HepG2 (cell line): Measurements from ENCODE around the gene ABCG5. TPM values are rescaled to one million over a fixed set of nuclear protein-coding genes. Genes with fewer than 3 reads are reported as not detected.

ENCODE experiments used
- ATAC-seq: fragments of 200-7000 bp; cut with Tn5 transposase; 3 replicates; pipeline ENCODE4 v1.9.1; 2020; ENCODE audit warnings: mild to moderate bottlenecking, moderate library complexity
- BruUV-seq: library from RNA; stranded (reverse); fragments of 400-500 nt; replicated peaks from 2 replicates; lab custom pipeline; 2021; lab: Mats Ljungman, UMichigan
- CTCF ChIA-PET: fragments of 300-600 bp; formaldehyde crosslinking; extraction: SDS; loops from one replicate; lab custom pipeline; 2021; ENCODE audit warnings: low total read pairs, inconsistent platforms, low intra/inter-chr PET ratio; lab: Yijun Ruan, JAX
- POLR2A ChIA-PET: fragments of 350-600 bp; sonication (Branson Sonifier 250); formaldehyde crosslinking; loops from one replicate; lab custom pipeline; 2020; ENCODE audit warnings: antibody characterized with exemption, inconsistent platforms; lab: Yijun Ruan, JAX
- DNase-seq: peaks from one replicate; pipeline ENCODE4 v3.0.0-alpha.2; 2015; ENCODE audit warnings: low spot score
- FAIRE-seq: peaks from 3 replicates; lab custom pipeline; 2011; peaks lifted over from hg19 to GRCh38; lab: Jason Lieb, UNC
- H2AFZ ChIP-seq: one replicate; pipeline ENCODE4 v1.6.1; 2011; ENCODE audit warnings: low read length, inconsistent platforms
- H3K27ac ChIP-seq: fragments of 300-600 bp; 3 replicates; pipeline ENCODE4 v1.8.0; 2011; ENCODE audit warnings: mixed run types, mild to moderate bottlenecking, mixed read lengths, low read length, inconsistent platforms; ENCODE audit not compliant: insufficient read depth; ENCODE audit errors: extremely low read length
- H3K27me3 ChIP-seq, 2 experiments: fragments of 200-600 bp in 1 of 2; 2 replicates in 1 of 2; 3 replicates in 1 of 2; pipeline versions ENCODE4 v1.6.0 to v1.8.0; 2011; ENCODE audit warnings: low read length in 2 of 2, mild to moderate bottlenecking in 2 of 2, moderate library complexity in 2 of 2, inconsistent platforms in 1 of 2; ENCODE audit not compliant: insufficient read depth in 2 of 2, control insufficient read depth in 1 of 2
- H3K36me3 ChIP-seq, 2 experiments: fragments of 200-600 bp in 1 of 2; replicated peaks in 1 of 2; 2 replicates in 1 of 2; 3 replicates in 1 of 2; pipeline versions ENCODE4 v1.5.1 to v1.8.0; 2011; ENCODE audit warnings: low read length in 2 of 2, inconsistent platforms in 1 of 2; ENCODE audit not compliant: insufficient read depth in 2 of 2, control insufficient read depth in 1 of 2
- H3K4me1 ChIP-seq: 2 replicates; pipeline ENCODE4 v1.5.1; 2012; ENCODE audit warnings: low read length, inconsistent platforms; ENCODE audit not compliant: insufficient read depth
- H3K4me2 ChIP-seq: 2 replicates; pipeline ENCODE4 v1.6.0; 2011; ENCODE audit warnings: low read depth, low read length, inconsistent platforms
- H3K4me3 ChIP-seq, 3 experiments: fragments of 200-600 bp in 1 of 3; sonication (generic), shearing (Covaris generic) in 1 of 3; replicated peaks in 1 of 3; 2 replicates each; pipeline ENCODE4 v1.5.1; 2011 to 2016; ENCODE audit warnings: low read length in 3 of 3, inconsistent platforms in 2 of 3, low read depth in 2 of 3, mild to moderate bottlenecking in 2 of 3, control low read depth in 1 of 3, mixed read lengths in 1 of 3; ENCODE audit not compliant: insufficient read depth in 1 of 3
- H3K79me2 ChIP-seq: one replicate; pipeline ENCODE4 v1.6.1; 2011; ENCODE audit warnings: low read length, inconsistent platforms; ENCODE audit not compliant: insufficient read depth
- H3K9ac ChIP-seq: 2 replicates; pipeline ENCODE4 v1.6.0; 2011; ENCODE audit warnings: mild to moderate bottlenecking, low read depth, low read length, inconsistent platforms; ENCODE audit not compliant: insufficient read depth
- H3K9me3 ChIP-seq: 2 replicates; pipeline ENCODE4 v1.5.1; 2012; ENCODE audit warnings: mild to moderate bottlenecking, low read length
- H4K20me1 ChIP-seq: 2 replicates; pipeline ENCODE4 v1.6.0; 2011; ENCODE audit warnings: inconsistent platforms, mild to moderate bottlenecking, low read length, moderate library complexity; ENCODE audit not compliant: insufficient read depth
- GATAD1 ChIP-seq: IDR thresholded peaks from 2 replicates; pipeline ENCODE4 v1.6.1; 2016; ENCODE audit warnings: missing genetic modification reagents, missing compliant biosample characterization
- HNF4A ChIP-seq: sonication (generic); formaldehyde crosslinking; IDR thresholded peaks from 2 replicates; pipeline ENCODE4 v1.4.0; 2020; ENCODE audit warnings: missing genetic modification reagents
- JUND ChIP-seq: sonication (generic); formaldehyde crosslinking; IDR thresholded peaks from 2 replicates; pipeline ENCODE4 v1.8.0; 2022; ENCODE audit warnings: mild to moderate bottlenecking, missing genetic modification reagents
- MBNL3 ChIP-seq: fragments of 250-450 bp; sonication (Bioruptor Pico); conservative IDR thresholded peaks from 2 replicates; pipeline ENCODE4 v1.8.0; 2022; ENCODE audit warnings: mild to moderate bottlenecking, inconsistent platforms
- MZF1 ChIP-seq: sonication (generic); formaldehyde crosslinking; IDR thresholded peaks from 2 replicates; pipeline ENCODE4 v1.8.1; 2023; ENCODE audit warnings: mild to moderate bottlenecking, missing genetic modification reagents, borderline replicate concordance
- NFKBIZ ChIP-seq: IDR thresholded peaks from 2 replicates; pipeline ENCODE4 v1.6.1; 2018; ENCODE audit warnings: missing genetic modification reagents, missing compliant biosample characterization
- PAF1 ChIP-seq: IDR thresholded peaks from 2 replicates; pipeline ENCODE4 v1.6.1; 2016; ENCODE audit warnings: missing genetic modification reagents, missing compliant biosample characterization
- PCBP1 ChIP-seq: fragments of 200-400 bp; formaldehyde crosslinking; IDR thresholded peaks from 2 replicates; pipeline ENCODE4 v1.6.1; 2017; ENCODE audit warnings: mild to moderate bottlenecking, low read depth, low read length, borderline replicate concordance
- PITX1 ChIP-seq: sonication (generic); formaldehyde crosslinking; IDR thresholded peaks from 2 replicates; pipeline ENCODE4 v1.5.1; 2020; ENCODE audit warnings: mild to moderate bottlenecking, missing genetic modification reagents
- SPEN ChIP-seq: sonication (generic); formaldehyde crosslinking; IDR thresholded peaks from 2 replicates; pipeline ENCODE4 v1.5.1; 2020; ENCODE audit warnings: low read depth, mild to moderate bottlenecking, missing genetic modification reagents
- ZMYM3 ChIP-seq: sonication (generic); formaldehyde crosslinking; IDR thresholded peaks from 2 replicates; pipeline ENCODE4 v1.5.1; 2020; ENCODE audit warnings: mild to moderate bottlenecking, missing genetic modification reagents
- ZNF331 ChIP-seq: sonication (generic); formaldehyde crosslinking; IDR thresholded peaks from 2 replicates; pipeline ENCODE4 v1.4.0; 2020; ENCODE audit warnings: missing genetic modification reagents
- ZNF431 ChIP-seq: sonication (generic); formaldehyde crosslinking; IDR thresholded peaks from 2 replicates; pipeline ENCODE4 v1.9.0; 2022; ENCODE audit warnings: missing genetic modification reagents, low read depth, mild to moderate bottlenecking, borderline replicate concordance
- ZNF781 ChIP-seq: sonication (generic); formaldehyde crosslinking; IDR thresholded peaks from 2 replicates; pipeline ENCODE4 v1.5.1; 2020; ENCODE audit warnings: borderline replicate concordance, mild to moderate bottlenecking, missing genetic modification reagents; ENCODE audit errors: not compliant biosample characterization
- ZSCAN12 ChIP-seq: sonication (generic); formaldehyde crosslinking; IDR thresholded peaks from 2 replicates; pipeline ENCODE4 v1.9.0; 2021; ENCODE audit warnings: mild to moderate bottlenecking, missing genetic modification reagents
- ZSCAN31 ChIP-seq: sonication (generic); formaldehyde crosslinking; IDR thresholded peaks from 2 replicates; pipeline ENCODE4 v1.5.0; 2020; ENCODE audit warnings: low read depth, mild to moderate bottlenecking, missing genetic modification reagents
- WGBS: methylation state at CpG from one replicate; pipeline ENCODE4 v1.1.6; 2017; ENCODE audit warnings: low lambda C conversion rate; 5-methylcytosine and 5-hydroxymethylcytosine counted together
- in situ Hi-C: cut with HindIII; loops from 2 replicates; pipeline ENCODE4 v1.10.0; 2017; ENCODE audit warnings: low pct_unique_long_range_greater_than_20kb; ENCODE audit not compliant: extremely low pct_ligation_motif_present
- intact Hi-C: fragments of 100-400 bp; cut with micrococcal nuclease; formaldehyde crosslinking; loops from one replicate; pipeline ENCODE4 v1.10.0; 2022; ENCODE audit not compliant: unreplicated experiment
- polyA plus RNA-seq, 8 experiments: library from polyadenylated mRNA; depleted of rRNA in 3 of 8; stranded (reverse) in 7 of 8; unstranded in 1 of 8; fragments of >200 nt; fragmentation: Illumina TruSeq in 4 of 8; extraction: Trizol in 4 of 8; gene quantifications; 2 replicates each; pipeline versions ENCODE4 v1.2.1 to v1.2.3, GENCODE V29; 2011 to 2016; ENCODE audit warnings: low read depth in 4 of 8, missing spikeins in 1 of 8, mixed read lengths in 1 of 8; ENCODE audit not compliant: insufficient read depth in 1 of 8
- total RNA-seq, 5 experiments: library from RNA; depleted of rRNA; stranded (reverse); fragments of >200 nt; fragmentation: Illumina TruSeq; extraction: Trizol; gene quantifications; 2 replicates each; pipeline ENCODE4 v1.2.3, GENCODE V29; 2016; ENCODE audit warnings: low read depth in 1 of 5
- TF ChIP-seq, protein P1 (sequence below): sonication (generic); formaldehyde crosslinking; IDR thresholded peaks from 2 replicates; pipeline ENCODE4 v1.8.0; 2022; ENCODE audit warnings: mild to moderate bottlenecking, missing genetic modification reagents
- TF ChIP-seq, protein P2 (sequence below): IDR thresholded peaks from 2 replicates; pipeline ENCODE4 v1.6.1; 2016; ENCODE audit warnings: control low read depth
- TF ChIP-seq, protein P3 (sequence below): sonication (generic); formaldehyde crosslinking; IDR thresholded peaks from 2 replicates; pipeline ENCODE4 v1.8.0; 2022; ENCODE audit warnings: missing genetic modification reagents, mild to moderate bottlenecking, borderline replicate concordance
- TF ChIP-seq, protein P4 (sequence below): sonication (generic); formaldehyde crosslinking; IDR thresholded peaks from 2 replicates; pipeline ENCODE4 v1.8.1; 2023; ENCODE audit warnings: mild to moderate bottlenecking, missing genetic modification reagents

Gene ABCG5
- total and polyA plus RNA-seq, 2 of the 13 experiments (the other 11 are each of a cell fraction or from before 2014, with no cell fraction given), result 15.1 to 39.0 TPM

DNA sequence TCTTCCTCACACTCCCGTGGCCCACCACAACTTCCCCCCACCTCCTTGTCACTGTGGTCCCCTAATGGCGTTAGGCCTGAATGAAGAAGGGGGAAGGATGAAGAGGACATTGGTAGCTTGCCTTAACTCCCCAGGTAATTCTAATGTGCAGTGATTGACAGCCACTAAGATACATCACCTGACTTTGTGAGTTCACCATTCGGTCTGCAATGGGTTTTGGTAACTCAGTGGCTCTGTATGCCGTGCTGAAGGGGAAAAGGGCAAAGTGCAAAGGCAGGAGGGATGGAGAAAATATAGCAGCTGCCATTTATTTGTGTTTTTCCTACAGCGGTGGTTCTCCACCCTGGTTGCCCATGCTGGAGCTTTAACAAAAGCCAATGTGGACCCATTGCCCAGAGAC is 42.3 kb upstream of the ABCG5 start:
- ChIA-PET CTCF (no interaction called here), POLR2A (interaction anchor here (1.1 kb wide), 1 partner anchor 36 kb away, joined by 4 read pairs; no protein-coding TSS in a partner anchor)
- 43% methylated on average over 5 of the region's 5 CpGs for WGBS
- H3K4me2 ChIP-seq, result peak overlapping the region; percentile 60
- peak overlapping the region in 1 of 3 experiments; percentile 36; a peak in 1 of 6 replicates for H3K4me3 ChIP-seq
- H3K79me2 ChIP-seq, result no peaks in the 10 kb centered on the region
- no peaks in the 10 kb centered on the region for H3K27me3 ChIP-seq
- no peaks in the 10 kb centered on the region for H4K20me1 ChIP-seq
- intact Hi-C loops, result loop anchor here (5.0 kb wide), 1 partner anchor 74 kb away; no protein-coding TSS in a partner anchor
- H2AFZ ChIP-seq, result no peak overlapping the region
- in situ Hi-C loops, result no loop called here
- H3K27ac ChIP-seq, result peak overlapping the region; percentile 23
- DNase-seq, result peak; percentile 43
- H3K9ac ChIP-seq, result no peak overlapping the region; the same call in 1 of the 2 replicates
- H3K9me3 ChIP-seq, result no peaks in the 10 kb centered on the region
- no peak for FAIRE-seq
- peaks cover 54% of the 10 kb centered on the region for H3K4me1 ChIP-seq
- peak; percentile 4 for ATAC-seq
- H3K36me3 ChIP-seq, result peaks cover 0 to 2% of the 10 kb centered on the region in 2 experiments; a peak in 1 of 5 replicates
- no TSS peak for BruUV-seq
- TF ChIP-seq NFKBIZ (0 out of 2 replicates have a peak, but pooled peaks have one; percentile 10), ZNF431 (CRISPR knock-in tag) (no peak), HNF4A (CRISPR knock-in tag) (peak; percentile 60), PAF1 (CRISPR knock-in tag) (peak; percentile 66; the same call in 1 of the 2 replicates), JUND (CRISPR knock-in tag) (no peak), PCBP1 (no peak), GATAD1 (CRISPR knock-in tag) (0 out of 2 replicates have a peak, but pooled peaks have one; percentile 13), ZSCAN31 (CRISPR knock-in tag) (no peak), ZMYM3 (peak; percentile 30; the same call in 1 of the 2 replicates), ZSCAN12 (CRISPR knock-in tag) (no peak), ZNF781 (CRISPR knock-in tag) (peak; percentile 33), MZF1 (0 out of 2 replicates have a peak, but pooled peaks have one; percentile 44), MBNL3 (CRISPR knock-in tag) (no peak), SPEN (CRISPR knock-in tag) (peak; percentile 47; the same call in 1 of the 2 replicates), ZNF331 (0 out of 2 replicates have a peak, but pooled peaks have one; percentile 9), PITX1 (peak; percentile 64)
- TF ChIP-seq, protein P1, sequence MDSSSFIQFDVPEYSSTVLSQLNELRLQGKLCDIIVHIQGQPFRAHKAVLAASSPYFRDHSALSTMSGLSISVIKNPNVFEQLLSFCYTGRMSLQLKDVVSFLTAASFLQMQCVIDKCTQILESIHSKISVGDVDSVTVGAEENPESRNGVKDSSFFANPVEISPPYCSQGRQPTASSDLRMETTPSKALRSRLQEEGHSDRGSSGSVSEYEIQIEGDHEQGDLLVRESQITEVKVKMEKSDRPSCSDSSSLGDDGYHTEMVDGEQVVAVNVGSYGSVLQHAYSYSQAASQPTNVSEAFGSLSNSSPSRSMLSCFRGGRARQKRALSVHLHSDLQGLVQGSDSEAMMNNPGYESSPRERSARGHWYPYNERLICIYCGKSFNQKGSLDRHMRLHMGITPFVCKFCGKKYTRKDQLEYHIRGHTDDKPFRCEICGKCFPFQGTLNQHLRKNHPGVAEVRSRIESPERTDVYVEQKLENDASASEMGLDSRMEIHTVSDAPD (CRISPR knock-in tag), result peak; percentile 27; the same call in 1 of the 2 replicates
- TF ChIP-seq, protein P2, sequence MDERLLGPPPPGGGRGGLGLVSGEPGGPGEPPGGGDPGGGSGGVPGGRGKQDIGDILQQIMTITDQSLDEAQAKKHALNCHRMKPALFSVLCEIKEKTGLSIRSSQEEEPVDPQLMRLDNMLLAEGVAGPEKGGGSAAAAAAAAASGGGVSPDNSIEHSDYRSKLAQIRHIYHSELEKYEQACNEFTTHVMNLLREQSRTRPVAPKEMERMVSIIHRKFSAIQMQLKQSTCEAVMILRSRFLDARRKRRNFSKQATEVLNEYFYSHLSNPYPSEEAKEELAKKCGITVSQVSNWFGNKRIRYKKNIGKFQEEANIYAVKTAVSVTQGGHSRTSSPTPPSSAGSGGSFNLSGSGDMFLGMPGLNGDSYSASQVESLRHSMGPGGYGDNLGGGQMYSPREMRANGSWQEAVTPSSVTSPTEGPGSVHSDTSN (CRISPR knock-in tag), result peak; percentile 78
- TF ChIP-seq, protein P3, sequence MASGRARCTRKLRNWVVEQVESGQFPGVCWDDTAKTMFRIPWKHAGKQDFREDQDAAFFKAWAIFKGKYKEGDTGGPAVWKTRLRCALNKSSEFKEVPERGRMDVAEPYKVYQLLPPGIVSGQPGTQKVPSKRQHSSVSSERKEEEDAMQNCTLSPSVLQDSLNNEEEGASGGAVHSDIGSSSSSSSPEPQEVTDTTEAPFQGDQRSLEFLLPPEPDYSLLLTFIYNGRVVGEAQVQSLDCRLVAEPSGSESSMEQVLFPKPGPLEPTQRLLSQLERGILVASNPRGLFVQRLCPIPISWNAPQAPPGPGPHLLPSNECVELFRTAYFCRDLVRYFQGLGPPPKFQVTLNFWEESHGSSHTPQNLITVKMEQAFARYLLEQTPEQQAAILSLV, result 0 out of 2 replicates have a peak, but pooled peaks have one; percentile 45
- TF ChIP-seq, protein P4, sequence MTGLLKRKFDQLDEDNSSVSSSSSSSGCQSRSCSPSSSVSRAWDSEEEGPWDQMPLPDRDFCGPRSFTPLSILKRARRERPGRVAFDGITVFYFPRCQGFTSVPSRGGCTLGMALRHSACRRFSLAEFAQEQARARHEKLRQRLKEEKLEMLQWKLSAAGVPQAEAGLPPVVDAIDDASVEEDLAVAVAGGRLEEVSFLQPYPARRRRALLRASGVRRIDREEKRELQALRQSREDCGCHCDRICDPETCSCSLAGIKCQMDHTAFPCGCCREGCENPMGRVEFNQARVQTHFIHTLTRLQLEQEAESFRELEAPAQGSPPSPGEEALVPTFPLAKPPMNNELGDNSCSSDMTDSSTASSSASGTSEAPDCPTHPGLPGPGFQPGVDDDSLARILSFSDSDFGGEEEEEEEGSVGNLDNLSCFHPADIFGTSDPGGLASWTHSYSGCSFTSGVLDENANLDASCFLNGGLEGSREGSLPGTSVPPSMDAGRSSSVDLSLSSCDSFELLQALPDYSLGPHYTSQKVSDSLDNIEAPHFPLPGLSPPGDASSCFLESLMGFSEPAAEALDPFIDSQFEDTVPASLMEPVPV (CRISPR knock-in tag), result 0 out of 2 replicates have a peak, but pooled peaks have one; percentile 46
